ENCODE measurements around the gene GSS.

The GSS gene

DNA sequence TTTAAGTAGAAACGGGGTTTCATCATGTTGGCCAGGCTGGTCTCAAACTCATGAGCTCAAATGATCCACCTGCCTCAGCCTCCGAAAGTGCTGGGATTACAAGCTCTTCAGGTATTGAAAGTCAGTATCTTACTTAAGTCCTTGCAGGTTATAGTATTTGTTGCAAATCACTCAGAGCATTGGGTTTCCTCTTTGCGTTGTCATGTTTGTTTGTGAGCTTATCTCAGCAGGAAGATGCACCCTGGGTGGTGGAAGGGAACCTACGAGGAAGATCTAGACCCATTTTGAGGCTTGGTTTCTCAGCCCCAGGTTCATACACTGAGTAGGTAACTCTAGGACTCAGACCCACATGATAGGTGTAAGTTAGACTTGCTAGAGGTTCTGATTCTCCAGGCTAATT is 18.6 kb upstream of the GSS start:
- Histone ChIP-seq H3K4me1 (ENCODE audit: control insufficient read depth, insufficient read depth, low read length, poor library complexity, severe bottlenecking) (no peaks in the 10 kb centered on the region), H3K27ac (ENCODE audit: low read depth, low read length, severe bottlenecking) (no peak overlapping the region), H3K4me3 (ENCODE audit: extremely low read depth, insufficient read depth, low read length, poor library complexity, severe bottlenecking) (no peak overlapping the region), H3K36me3 (ENCODE audit: control insufficient read depth, insufficient read depth, low read length) (no peaks in the 10 kb centered on the region), H3K9me3 (ENCODE audit: control insufficient read depth, low read length) (no peaks in the 10 kb centered on the region)
- WGBS, 2 experiments (ENCODE audit: insufficient coverage in 2 of 2): 69 to 77% methylated on average over 3 to 4 of the region's 4 CpGs

DNA sequence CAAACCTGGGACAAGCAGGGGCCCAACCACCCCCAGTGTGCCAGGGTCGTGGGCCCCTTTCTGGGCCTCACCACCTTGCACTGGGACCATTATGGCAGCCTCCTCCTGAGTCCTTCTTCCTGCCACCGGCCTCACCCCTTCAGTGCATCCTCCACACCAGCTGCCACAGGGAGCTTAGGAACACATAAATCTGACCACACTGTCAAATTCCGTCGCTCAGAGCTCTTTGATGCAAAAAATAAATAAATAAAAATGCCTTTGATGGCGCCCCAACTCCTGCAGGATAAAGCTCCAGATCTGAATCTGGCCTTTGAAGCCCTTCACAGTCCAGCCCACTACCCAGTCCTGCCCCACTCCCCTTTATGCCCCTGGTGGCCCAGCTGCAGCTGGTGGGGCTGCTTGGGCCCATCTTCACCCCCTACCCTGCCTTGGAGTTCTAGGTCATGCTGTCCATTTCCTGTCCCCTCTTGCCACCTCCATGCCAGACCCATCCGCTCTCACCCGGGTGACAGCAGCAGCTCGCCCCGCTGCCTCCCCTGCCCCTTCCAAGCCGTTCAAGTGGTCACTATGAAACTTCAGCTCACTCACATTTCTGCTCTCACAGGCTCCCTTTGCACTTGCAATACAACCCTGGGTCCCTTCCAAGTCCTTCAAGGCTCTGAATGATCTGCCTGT is 16.1 kb upstream of the GSS start:
- WGBS, 2 experiments (ENCODE audit: insufficient coverage in 2 of 2): 92 to 99% methylated on average over 7 to 10 of the region's 10 CpGs
- H3K36me3 ChIP-seq (ENCODE audit: control insufficient read depth, insufficient read depth, low read length): no peaks in the 10 kb centered on the region
- H3K4me1 ChIP-seq (ENCODE audit: control insufficient read depth, insufficient read depth, low read length, poor library complexity, severe bottlenecking): no peaks in the 10 kb centered on the region
- no peak overlapping the region for H3K4me3 ChIP-seq (ENCODE audit: extremely low read depth, insufficient read depth, low read length, poor library complexity, severe bottlenecking)
- H3K9me3 ChIP-seq (ENCODE audit: control insufficient read depth, low read length): no peaks in the 10 kb centered on the region
- no peak overlapping the region for H3K27ac ChIP-seq (ENCODE audit: low read depth, low read length, severe bottlenecking)

DNA sequence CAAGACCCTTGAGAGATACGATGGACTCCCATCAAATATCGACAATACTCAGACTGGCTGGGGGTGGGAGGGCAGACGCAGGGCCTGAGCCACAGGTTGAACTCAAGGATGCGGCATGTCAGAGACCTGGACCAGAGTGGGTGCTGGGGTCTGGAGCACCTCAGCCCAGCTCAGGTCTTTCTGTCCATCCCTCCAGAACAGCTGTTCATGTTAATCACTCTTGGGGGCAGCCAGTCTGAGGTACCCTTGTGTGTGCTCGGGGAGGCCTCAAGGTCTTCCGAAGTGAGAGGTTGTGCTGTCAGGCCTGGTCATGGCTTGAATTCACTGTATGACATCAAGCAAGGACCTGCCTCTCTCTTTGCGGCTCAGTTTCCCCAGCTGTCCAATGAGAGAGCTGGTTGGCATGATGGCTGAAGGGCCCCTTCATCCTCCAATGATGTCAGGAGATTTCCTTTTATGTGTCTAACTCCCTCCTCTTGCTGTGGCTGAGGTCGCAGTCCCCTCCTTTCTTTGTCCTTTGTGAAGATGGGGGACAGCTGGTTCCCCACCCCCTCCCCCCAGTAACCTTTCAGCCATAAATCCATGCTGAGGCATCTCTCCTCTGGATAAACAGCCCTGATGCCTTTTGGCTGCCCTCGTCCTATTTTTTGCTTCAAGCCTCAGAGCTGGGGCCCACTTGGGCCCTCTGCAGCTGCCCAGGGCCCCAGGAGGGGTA is 15.4 kb upstream of the GSS start:
- WGBS, 2 experiments (ENCODE audit: insufficient coverage in 2 of 2): 92 to 97% methylated on average over 8 to 9 of the region's 9 CpGs
- no peaks in the 10 kb centered on the region for H3K36me3 ChIP-seq (ENCODE audit: control insufficient read depth, insufficient read depth, low read length)
- H3K27ac ChIP-seq (ENCODE audit: low read depth, low read length, severe bottlenecking): no peak overlapping the region
- H3K4me3 ChIP-seq (ENCODE audit: extremely low read depth, insufficient read depth, low read length, poor library complexity, severe bottlenecking): no peak overlapping the region
- H3K4me1 ChIP-seq (ENCODE audit: control insufficient read depth, insufficient read depth, low read length, poor library complexity, severe bottlenecking): no peaks in the 10 kb centered on the region
- H3K9me3 ChIP-seq (ENCODE audit: control insufficient read depth, low read length): no peaks in the 10 kb centered on the region

DNA sequence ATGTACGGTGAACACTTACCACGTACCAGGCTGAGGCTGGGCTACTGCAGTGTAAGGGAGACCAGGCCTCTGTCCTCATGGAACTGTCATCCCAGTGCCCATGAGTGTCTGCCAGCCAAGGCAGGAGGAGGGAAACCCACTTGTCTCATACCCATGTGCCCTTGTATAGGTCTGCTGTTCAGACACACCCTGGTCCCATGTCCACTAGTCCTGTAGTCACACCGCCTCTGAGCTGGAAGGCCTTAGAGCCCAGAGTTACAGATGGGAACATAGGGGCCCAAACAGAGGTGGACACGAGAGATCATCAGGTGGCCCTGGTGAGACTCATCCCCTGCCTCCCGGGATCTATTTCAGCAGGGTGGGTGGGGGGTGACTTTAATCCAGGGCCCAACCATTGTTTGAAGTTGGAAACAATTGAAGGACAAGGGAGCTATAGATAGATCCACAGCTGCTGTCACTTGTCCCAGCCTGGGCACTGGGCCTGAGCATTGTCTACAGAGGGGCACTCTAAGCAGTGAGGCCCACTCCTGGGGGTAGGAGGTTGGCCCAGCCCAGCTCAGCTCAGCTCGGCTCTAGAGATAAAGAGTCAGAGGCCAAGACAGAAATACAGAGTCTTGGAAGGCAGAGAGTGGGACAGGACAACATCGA is 14.7 kb upstream of the GSS start:
- Histone ChIP-seq H3K36me3 (ENCODE audit: control insufficient read depth, insufficient read depth, low read length) (no peaks in the 10 kb centered on the region), H3K27ac (ENCODE audit: low read depth, low read length, severe bottlenecking) (no peak overlapping the region), H3K4me3 (ENCODE audit: extremely low read depth, insufficient read depth, low read length, poor library complexity, severe bottlenecking) (no peak overlapping the region), H3K9me3 (ENCODE audit: control insufficient read depth, low read length) (no peaks in the 10 kb centered on the region), H3K4me1 (ENCODE audit: control insufficient read depth, insufficient read depth, low read length, poor library complexity, severe bottlenecking) (no peaks in the 10 kb centered on the region)
- 92 to 93% methylated on average over 5 to 7 of the region's 7 CpGs for WGBS, 2 experiments (ENCODE audit: insufficient coverage in 2 of 2)

DNA sequence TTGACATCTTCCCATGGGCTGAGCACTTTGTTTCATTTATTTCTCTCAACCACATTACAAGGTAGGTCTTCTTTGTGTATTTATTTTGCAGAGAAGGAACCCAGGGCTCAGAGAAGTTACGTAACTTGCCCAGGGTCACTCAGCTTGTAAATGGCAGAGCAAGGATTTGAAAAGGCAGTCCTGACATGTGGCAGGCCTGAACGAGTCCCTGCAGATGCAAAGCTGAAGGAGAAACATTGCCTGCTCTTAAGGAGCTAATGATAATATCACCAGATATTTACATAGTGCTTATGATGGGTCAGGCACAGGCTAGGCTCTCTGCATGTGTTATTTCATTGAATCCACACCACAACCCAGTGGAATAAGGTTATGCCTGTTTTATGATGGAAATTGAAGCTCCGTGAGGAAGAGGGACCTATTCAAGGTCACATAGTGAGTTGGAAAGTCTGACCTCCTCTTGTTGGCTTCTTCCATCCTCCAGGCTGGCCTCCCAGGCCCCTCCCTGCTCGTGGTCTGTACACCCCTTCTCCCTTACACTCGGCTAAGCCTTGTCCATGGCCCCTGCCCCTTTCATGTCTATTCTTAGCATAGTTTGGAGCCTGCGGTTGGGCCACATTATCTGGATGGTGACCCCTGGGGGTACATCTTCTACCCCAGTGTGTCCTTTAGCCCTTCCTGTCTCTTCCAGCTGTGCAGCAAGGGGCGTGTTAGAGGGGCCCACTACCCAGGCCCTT is 12.6 kb upstream of the GSS start:
- WGBS, 2 experiments (ENCODE audit: insufficient coverage in 2 of 2): 91 to 100% methylated on average over 2 to 4 of the region's 7 CpGs
- no peak overlapping the region for H3K4me3 ChIP-seq (ENCODE audit: extremely low read depth, insufficient read depth, low read length, poor library complexity, severe bottlenecking)
- H3K27ac ChIP-seq (ENCODE audit: low read depth, low read length, severe bottlenecking): no peak overlapping the region
- H3K4me1 ChIP-seq (ENCODE audit: control insufficient read depth, insufficient read depth, low read length, poor library complexity, severe bottlenecking): no peaks in the 10 kb centered on the region
- no peaks in the 10 kb centered on the region for H3K36me3 ChIP-seq (ENCODE audit: control insufficient read depth, insufficient read depth, low read length)
- no peaks in the 10 kb centered on the region for H3K9me3 ChIP-seq (ENCODE audit: control insufficient read depth, low read length)

DNA sequence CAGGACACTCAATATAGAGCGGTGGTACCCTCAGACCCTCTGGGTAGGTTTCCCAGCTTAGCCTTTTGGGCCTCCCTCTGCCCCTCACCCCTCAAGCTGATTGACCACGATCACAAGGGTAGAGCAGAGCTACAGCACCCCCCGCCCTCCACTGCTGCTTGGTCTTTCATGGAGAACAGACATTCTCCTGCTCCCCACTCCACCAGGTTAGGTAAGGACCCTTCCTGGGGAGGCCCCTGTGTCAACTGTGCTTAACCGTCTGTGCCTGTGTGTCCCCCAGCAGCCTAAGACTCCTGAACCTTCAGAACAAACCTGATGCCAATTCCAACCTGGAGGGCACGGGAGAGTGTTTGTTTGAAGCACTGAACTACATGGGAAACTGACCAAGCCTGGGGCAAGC is 11.8 kb upstream of the GSS start:
- Histone ChIP-seq H3K4me1 (ENCODE audit: control insufficient read depth, insufficient read depth, low read length, poor library complexity, severe bottlenecking) (no peaks in the 10 kb centered on the region), H3K27ac (ENCODE audit: low read depth, low read length, severe bottlenecking) (no peak overlapping the region), H3K36me3 (ENCODE audit: control insufficient read depth, insufficient read depth, low read length) (no peaks in the 10 kb centered on the region), H3K9me3 (ENCODE audit: control insufficient read depth, low read length) (no peaks in the 10 kb centered on the region), H3K4me3 (ENCODE audit: extremely low read depth, insufficient read depth, low read length, poor library complexity, severe bottlenecking) (no peak overlapping the region)
- 91% methylated on average over 5 of the region's 5 CpGs for WGBS, 2 experiments (ENCODE audit: insufficient coverage in 2 of 2)

DNA sequence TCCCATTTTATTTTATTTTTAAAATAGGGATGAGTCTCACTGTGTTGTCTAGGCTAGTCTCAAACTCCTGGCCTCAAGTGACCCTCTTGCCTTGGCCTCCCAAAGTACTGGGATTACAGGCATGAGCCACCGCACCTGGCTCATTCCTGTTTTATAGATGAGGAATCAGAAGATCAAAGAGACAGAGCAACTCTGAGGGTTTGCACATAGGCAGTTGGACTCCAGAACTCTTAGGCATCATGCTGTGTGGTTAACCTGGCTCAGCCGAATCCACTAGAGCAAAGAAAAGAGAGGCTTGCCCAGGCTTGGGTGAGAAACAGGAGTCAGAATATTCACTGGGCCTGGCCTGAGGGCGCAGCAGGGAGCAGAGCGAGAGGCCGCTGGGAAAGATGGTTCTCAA is 9.4 kb upstream of the GSS start:
- H3K4me3 ChIP-seq (ENCODE audit: extremely low read depth, insufficient read depth, low read length, poor library complexity, severe bottlenecking): no peak overlapping the region
- 87 to 90% methylated on average over 5 of the region's 5 CpGs for WGBS, 2 experiments (ENCODE audit: insufficient coverage in 2 of 2)
- H3K36me3 ChIP-seq (ENCODE audit: control insufficient read depth, insufficient read depth, low read length): no peaks in the 10 kb centered on the region
- no peaks in the 10 kb centered on the region for H3K9me3 ChIP-seq (ENCODE audit: control insufficient read depth, low read length)
- H3K4me1 ChIP-seq (ENCODE audit: control insufficient read depth, insufficient read depth, low read length, poor library complexity, severe bottlenecking): no peaks in the 10 kb centered on the region
- H3K27ac ChIP-seq (ENCODE audit: low read depth, low read length, severe bottlenecking): no peak overlapping the region

DNA sequence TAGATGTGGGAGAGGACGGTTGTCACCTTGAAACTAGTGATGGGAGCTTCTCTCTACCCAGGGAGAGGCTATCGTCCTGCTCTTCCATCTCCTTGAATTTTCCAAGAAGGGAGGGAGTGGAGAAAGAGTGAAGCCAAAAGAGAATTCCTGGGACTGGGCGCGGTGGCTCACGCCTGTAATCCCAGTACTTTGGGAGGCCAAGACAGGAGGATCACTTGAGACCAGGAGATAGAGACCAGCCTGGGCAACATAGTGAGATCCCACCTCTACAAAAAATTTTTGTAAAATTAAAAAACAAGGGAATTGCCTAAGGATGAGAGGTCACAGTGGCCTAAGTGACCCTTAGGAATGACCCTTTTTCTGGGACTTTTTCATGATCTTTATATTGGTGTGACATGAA is 8.9 kb upstream of the GSS start:
- no peaks in the 10 kb centered on the region for H3K9me3 ChIP-seq (ENCODE audit: control insufficient read depth, low read length)
- H3K4me1 ChIP-seq (ENCODE audit: control insufficient read depth, insufficient read depth, low read length, poor library complexity, severe bottlenecking): no peaks in the 10 kb centered on the region

DNA sequence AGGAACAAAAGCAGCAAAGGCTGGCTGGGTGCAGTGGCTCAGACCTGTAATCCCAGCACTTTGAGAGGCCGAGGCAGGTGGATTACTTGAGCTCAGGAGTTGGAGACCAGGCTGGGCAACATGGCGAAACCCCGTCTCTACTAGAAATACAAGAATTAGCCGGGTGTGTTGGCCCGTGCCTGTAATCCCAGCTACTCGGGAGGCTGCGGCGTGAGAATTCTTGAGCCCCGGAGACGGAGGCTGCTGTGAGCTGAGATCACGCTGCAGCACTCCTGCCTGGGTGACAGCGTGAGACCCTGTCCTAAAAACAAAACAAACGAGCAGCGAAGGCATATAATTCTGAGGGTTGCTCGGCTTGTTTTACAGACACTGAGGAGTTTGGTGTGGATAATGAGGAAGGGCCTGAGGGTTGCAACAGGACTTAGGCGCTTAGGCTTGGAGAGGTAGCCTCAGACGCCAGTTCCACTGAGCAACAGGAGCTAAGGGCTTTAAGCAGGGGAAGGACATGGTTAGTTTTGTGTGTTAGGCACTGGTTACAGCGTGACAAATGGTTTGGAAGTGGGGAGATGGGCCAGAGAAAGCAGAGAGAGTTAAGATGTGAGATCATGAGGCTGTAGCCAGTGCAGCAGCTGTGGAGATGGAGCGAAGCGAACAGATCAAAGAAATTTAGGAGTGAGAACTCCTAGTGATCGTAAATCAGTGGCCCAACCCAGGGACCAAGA is 1.3 kb upstream of the GSS start:
- peaks cover 3% of the 10 kb centered on the region for H3K4me1 ChIP-seq (ENCODE audit: control insufficient read depth, insufficient read depth, low read length, poor library complexity, severe bottlenecking)
- no peaks in the 10 kb centered on the region for H3K9me3 ChIP-seq (ENCODE audit: control insufficient read depth, low read length)
- WGBS, 2 experiments (ENCODE audit: insufficient coverage in 2 of 2): 90 to 93% methylated on average over 20 to 21 of the region's 21 CpGs
- no peak overlapping the region for H3K4me3 ChIP-seq (ENCODE audit: extremely low read depth, insufficient read depth, low read length, poor library complexity, severe bottlenecking)
- no peaks in the 10 kb centered on the region for H3K36me3 ChIP-seq (ENCODE audit: control insufficient read depth, insufficient read depth, low read length)
- no peak overlapping the region for H3K27ac ChIP-seq (ENCODE audit: low read depth, low read length, severe bottlenecking)

More for the DNA sequence above, 8.9 kb upstream of the GSS start:
- H3K36me3 ChIP-seq (ENCODE audit: control insufficient read depth, insufficient read depth, low read length): no peaks in the 10 kb centered on the region
- no peak overlapping the region for H3K4me3 ChIP-seq (ENCODE audit: extremely low read depth, insufficient read depth, low read length, poor library complexity, severe bottlenecking)
- H3K27ac ChIP-seq (ENCODE audit: low read depth, low read length, severe bottlenecking): no peak overlapping the region
- 83 to 100% methylated on average over 1 to 2 of the region's 5 CpGs for WGBS, 2 experiments (ENCODE audit: insufficient coverage in 2 of 2)

DNA sequence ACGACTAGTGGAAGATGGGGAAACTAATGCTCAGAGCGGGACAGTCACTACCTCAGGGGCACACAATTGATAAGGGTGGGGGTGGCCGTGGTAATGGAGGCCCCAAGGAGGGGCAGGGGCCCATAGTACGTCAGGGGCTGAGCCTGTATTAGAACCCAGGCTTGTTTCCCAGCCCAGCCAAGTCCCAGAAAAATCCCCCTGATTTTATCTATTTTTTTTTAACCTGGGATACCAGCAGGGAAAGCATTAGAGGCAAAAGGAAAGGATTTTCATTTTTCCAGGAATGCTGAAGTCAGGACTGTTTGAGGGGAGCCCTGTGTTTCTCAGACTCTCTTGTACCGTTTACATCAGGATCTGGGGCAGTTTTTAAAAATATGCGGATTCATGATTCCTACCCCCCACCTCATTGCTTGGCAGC is 444 bp upstream of the GSS start:
- H3K4me3 ChIP-seq (ENCODE audit: extremely low read depth, insufficient read depth, low read length, poor library complexity, severe bottlenecking): peak overlapping the region; percentile 55
- peaks cover 7% of the 10 kb centered on the region for H3K36me3 ChIP-seq (ENCODE audit: control insufficient read depth, insufficient read depth, low read length)
- WGBS, 2 experiments (ENCODE audit: insufficient coverage in 2 of 2): 0 to 26% methylated on average over 3 of the region's 6 CpGs
- no peaks in the 10 kb centered on the region for H3K9me3 ChIP-seq (ENCODE audit: control insufficient read depth, low read length)
- peak overlapping the region; percentile 87 for H3K27ac ChIP-seq (ENCODE audit: low read depth, low read length, severe bottlenecking)
- H3K4me1 ChIP-seq (ENCODE audit: control insufficient read depth, insufficient read depth, low read length, poor library complexity, severe bottlenecking): peaks cover 3% of the 10 kb centered on the region
